ENCODE results near the gene MYPN.

GRCh38 chr10:68202960-68203353, 93.7 kb downstream of the MYPN start:
- TF ChIP-seq POLR2A (IDR thresholded peaks at IDR 0.05) (no peak), POLR2AphosphoS5 (IDR thresholded peaks at IDR 0.05) (no peak)
- TF ChIP-seq, protein P1, sequence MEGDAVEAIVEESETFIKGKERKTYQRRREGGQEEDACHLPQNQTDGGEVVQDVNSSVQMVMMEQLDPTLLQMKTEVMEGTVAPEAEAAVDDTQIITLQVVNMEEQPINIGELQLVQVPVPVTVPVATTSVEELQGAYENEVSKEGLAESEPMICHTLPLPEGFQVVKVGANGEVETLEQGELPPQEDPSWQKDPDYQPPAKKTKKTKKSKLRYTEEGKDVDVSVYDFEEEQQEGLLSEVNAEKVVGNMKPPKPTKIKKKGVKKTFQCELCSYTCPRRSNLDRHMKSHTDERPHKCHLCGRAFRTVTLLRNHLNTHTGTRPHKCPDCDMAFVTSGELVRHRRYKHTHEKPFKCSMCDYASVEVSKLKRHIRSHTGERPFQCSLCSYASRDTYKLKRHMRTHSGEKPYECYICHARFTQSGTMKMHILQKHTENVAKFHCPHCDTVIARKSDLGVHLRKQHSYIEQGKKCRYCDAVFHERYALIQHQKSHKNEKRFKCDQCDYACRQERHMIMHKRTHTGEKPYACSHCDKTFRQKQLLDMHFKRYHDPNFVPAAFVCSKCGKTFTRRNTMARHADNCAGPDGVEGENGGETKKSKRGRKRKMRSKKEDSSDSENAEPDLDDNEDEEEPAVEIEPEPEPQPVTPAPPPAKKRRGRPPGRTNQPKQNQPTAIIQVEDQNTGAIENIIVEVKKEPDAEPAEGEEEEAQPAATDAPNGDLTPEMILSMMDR (IDR thresholded peaks at IDR 0.05), result no peak
